ENCODE data around the gene SNRPF. TPM values are rescaled to one million over a fixed set of nuclear protein-coding genes. Genes with fewer than 3 reads are reported as not detected.

Gene SNRPF
- total RNA-seq, 2 donors from 2014 or later, result 17.9 to 35.4 TPM

- Histone ChIP-seq H3K9me3 (no peaks in the 10 kb centered on the region), H3K36me3 (no peaks in the 10 kb centered on the region), H3K4me1 (no peaks in the 10 kb centered on the region), H3K9ac (ENCODE audit: low read depth in 2 of 2, low read length in 2 of 2) (no peak overlapping the region), H3K27me3 (no peaks in the 10 kb centered on the region), H3K4me3 (no peak overlapping the region), H3K27ac (no peak overlapping the region)
- intact Hi-C loops (cut with DNase I), result no loop called here
- no peak for TF ChIP-seq CTCF (IDR thresholded peaks at IDR 0.05)
- no peak for DNase-seq
These were observed 51.1 kb downstream of the SNRPF start for GRCh38 chr12:95909871-95910270.

Other genes with a start within 250 kb of the SNRPF start
- 10 to 100 TPM; 12.4 to 16.8 TPM for gene NTN4, start 68.2 kb upstream of the SNRPF start, total RNA-seq
- not detected for gene CCDC38, start 83.7 kb downstream of the SNRPF start, total RNA-seq
- under 1 TPM in 1 of 2 donors, not detected in 1; 0.48 TPM for gene AMDHD1, start 84.4 kb downstream of the SNRPF start, total RNA-seq
- 1 to 10 TPM in 1 of 2 donors, under 1 TPM in 1; 0.91 to 1.1 TPM for gene HAL, start 137.4 kb downstream of the SNRPF start, total RNA-seq
- gene LTA4H, start 176.6 kb downstream of the SNRPF start, total RNA-seq, result 10 to 100 TPM; 71.4 to 96.5 TPM